ENCODE data around the gene CXCL8.

- no peak for TF ChIP-seq CTCF (IDR thresholded peaks at IDR 0.05)
- no peak for TF ChIP-seq EZH2 (IDR thresholded peaks at IDR 0.05)
These were observed 22.0 kb downstream of the CXCL8 start for GRCh38 chr4:73762409-73762808.

All from neural progenitor cell (in vitro differentiated cells).